Endothelial cell of umbilical vein (primary cell): ENCODE measurements around the gene CELF5.
"Not testable (repeated sequence)": the region's sequence is repeated elsewhere in the genome, so short reads cannot be mapped to it uniquely, and the experiment has no call there.

Experiments used
- TF ChIP-seq, protein P1 (sequence below), 2 donors: IDR thresholded peaks; 1 replicate in 1 of 2; 2 replicates in 1 of 2; pipeline ENCODE4 v1.5.1; 2011; ENCODE audit warnings: low read length in 2 of 2, mild to moderate bottlenecking in 2 of 2, moderate library complexity in 2 of 2, control low read depth in 1 of 2, inconsistent platforms in 1 of 2, low read depth in 1 of 2; ENCODE audit not compliant: insufficient read depth in 1 of 2; ENCODE audit errors: extremely low read depth in 1 of 2
- TF ChIP-seq, protein P2 (sequence below): IDR thresholded peaks from 2 replicates; pipeline ENCODE4 v1.6.1; 2011; ENCODE audit not compliant: insufficient read depth, insufficient read length

DNA sequence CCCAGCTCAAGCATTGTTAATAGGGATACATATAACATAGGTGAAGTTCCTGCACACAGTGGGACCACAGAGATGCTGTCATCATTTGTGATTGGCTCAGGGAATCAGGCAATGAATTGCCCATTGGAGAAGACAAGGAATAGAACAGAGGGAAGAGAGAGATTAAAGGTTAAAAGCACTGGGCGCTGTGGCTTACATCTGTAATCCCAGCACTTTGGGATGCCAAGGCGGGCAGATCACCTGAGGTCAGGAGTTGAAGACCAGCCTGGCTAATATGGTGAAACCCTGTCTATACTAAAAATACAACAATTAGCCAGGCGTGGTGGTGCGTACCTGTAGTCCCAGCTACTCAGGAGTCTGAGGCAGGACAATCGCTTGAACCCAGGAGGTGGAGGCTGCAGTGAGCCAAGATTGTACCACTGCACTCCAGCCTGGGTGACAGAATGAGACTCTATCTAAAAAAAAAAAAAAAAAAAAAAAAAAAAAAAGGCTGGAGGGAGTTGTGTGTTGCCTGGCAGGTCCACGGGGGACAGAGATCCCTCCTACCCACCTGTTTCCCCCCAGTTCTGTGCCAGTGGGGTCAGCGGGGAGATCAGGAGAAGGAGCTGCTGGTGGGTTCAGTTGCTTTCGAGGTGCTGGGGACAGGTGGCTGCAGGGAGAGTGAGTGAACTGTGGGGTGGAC lies 110.4 kb downstream of the CELF5 start:
- TF ChIP-seq, protein P1, sequence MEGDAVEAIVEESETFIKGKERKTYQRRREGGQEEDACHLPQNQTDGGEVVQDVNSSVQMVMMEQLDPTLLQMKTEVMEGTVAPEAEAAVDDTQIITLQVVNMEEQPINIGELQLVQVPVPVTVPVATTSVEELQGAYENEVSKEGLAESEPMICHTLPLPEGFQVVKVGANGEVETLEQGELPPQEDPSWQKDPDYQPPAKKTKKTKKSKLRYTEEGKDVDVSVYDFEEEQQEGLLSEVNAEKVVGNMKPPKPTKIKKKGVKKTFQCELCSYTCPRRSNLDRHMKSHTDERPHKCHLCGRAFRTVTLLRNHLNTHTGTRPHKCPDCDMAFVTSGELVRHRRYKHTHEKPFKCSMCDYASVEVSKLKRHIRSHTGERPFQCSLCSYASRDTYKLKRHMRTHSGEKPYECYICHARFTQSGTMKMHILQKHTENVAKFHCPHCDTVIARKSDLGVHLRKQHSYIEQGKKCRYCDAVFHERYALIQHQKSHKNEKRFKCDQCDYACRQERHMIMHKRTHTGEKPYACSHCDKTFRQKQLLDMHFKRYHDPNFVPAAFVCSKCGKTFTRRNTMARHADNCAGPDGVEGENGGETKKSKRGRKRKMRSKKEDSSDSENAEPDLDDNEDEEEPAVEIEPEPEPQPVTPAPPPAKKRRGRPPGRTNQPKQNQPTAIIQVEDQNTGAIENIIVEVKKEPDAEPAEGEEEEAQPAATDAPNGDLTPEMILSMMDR (IDR thresholded peaks at IDR 0.05; ENCODE audit: extremely low read depth in 1 of 2, insufficient read depth in 1 of 2, low read depth in 1 of 2, low read length in 2 of 2): not testable (repeated sequence)
- TF ChIP-seq, protein P2, sequence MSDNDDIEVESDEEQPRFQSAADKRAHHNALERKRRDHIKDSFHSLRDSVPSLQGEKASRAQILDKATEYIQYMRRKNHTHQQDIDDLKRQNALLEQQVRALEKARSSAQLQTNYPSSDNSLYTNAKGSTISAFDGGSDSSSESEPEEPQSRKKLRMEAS: not testable (repeated sequence)
